ENCODE data around the gene RASIP1.

The RASIP1 gene

DNA sequence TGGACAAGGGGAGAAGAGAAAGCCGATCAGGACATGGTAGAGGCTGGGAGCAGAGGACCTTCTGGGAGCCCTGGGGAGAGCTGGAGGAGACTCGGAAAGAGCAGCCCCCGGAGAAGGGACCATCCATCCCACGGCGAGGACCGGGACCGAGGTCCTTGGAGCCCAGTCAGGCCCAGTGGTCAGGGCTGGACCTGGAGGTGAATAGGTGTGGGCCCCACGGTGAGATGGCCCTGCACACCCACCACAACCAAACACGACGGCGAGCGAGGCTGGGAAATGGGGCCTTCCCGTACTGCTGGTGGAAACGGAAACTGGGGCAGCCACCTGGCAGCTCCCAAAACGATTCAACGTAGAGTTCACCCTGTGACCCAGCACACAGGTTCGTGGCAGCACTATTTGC, 63.9 kb downstream of the RASIP1 start:
- DNase-seq (ENCODE audit: insufficient read length, low spot score) (no peak), FAIRE-seq (no peak)

DNA sequence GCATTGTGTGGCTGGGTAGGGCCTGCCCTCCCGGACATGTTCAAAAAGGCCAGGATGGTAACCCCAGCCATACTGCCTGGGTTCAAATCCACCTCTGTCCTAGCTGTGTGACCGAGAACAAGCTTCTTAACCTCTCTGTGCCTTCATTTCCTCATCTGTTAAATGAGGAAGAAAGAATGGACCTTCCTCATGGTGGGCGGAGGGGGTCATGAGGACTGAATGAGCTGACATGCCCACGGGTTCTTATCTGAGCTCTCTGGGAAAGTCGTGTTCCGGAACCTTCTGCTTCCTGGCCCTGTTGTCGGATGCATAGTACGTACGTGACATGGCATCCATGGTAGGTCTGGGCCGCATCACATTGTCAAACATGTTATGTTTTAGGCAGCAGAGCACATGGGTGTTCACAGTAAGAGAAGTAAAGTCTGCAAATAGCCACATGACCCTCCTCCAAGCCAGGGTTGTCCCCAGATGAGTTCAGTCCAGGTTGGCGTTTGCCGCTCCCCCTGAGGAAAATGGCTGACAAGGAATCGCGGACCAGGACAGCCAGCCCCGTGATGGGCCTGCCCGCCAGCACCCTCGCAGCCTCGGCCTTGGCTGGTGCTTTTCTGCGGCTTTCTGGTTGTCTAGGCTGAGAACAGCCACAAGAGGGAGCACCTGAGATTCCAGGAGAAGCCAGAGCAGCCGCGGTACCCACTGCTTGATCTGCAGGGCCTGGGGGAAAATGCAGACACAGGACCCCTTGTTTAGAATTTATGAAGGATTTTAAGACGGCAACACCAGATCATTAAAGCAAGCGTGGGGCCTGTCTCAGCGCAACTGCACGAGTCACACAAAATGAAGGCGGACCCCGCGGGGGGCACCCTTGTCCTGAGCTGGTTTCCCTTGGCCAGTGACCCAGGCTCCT, 65.2 kb downstream of the RASIP1 start:
- FAIRE-seq (peak; percentile 96), DNase-seq (ENCODE audit: insufficient read length, low spot score) (peak; percentile 98)

DNA sequence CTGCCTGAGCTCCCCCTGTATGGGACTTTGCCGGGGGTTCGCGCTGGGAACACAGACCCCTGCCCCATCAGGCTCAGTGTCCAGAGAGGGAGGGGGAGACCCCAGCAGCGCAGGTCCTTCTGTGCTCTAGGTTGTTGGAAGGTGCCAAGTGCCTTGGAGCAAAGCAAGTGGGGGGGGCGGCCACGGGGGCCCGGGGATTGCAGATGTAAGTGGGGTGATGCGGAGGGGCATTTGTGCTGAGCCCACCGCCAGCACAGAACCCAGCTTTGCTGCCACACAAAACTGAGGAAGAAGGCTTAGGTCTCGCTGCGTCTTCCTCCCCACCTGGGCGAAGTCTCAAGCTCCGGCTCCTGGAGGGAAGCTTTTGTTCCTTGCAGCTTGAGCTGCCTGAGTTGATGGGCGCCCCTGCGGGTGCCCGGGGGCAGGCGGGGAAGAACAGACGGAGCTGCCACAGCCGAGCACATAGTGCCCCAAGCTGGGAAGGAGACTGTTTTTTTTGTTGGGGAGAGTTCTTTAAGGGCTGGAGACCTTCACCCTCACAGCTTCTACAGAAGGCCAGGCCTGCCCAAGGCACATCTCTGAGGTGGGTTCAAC, 66.1 kb downstream of the RASIP1 start:
- FAIRE-seq = no peak
- no peak for DNase-seq (ENCODE audit: insufficient read length, low spot score)

DNA sequence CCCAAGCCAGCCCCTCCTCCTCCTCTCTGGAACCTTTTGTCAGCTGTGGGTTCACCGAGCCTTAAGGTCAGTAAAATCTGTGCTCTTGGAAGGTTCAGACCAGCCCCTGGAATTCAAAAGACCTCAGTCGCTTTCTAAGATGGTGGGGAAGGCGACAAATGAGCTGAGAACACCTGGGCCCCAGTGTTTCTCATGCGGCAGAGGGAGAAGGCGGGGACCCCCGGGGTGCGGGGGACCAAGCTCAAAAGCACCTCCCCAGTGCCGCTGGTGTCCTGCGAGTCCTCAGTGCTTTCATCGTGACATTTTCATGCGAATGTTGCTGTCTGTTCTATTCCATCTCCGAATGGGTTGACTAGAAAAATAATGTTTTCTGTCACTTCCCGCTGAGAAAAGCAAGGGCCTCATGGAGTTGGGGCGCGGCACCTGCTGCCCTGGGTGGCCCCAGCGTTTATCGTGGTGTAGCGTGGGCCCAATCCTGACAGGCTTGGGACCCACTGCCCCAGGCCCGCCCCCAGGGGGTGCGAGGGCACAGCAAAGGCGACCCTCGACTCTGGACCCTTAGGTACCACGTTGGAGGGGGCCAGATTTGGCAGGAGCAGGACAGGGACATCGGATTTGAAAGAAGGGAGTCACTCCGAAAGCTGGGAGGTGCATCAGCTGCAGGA, 66.8 kb downstream of the RASIP1 start:
- FAIRE-seq (no peak), DNase-seq (ENCODE audit: insufficient read length, low spot score) (no peak)

DNA sequence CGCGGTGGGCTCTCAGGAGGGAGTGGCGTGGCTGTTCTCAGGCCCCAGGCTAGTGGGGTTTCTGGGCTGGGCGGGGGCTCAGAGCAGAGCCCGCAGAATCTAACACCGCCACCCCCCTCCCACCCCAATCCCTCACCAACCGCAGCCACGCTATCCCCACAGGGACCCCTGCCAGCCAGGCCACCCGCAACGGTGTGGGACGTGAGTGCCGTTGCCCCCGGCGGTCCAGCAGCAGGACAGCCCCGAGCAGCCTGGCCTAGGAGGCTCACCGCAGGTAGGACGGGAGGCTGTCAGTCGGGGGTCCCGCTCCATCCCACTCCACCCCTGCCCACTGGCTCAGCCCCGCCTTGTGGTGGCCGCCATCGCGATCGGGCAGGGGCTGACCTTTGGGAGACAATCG, 67.4 kb downstream of the RASIP1 start, which contains the start of gene NTN5:
Gene NTN5 (minus strand): TSS at position 24 of the 400 bp plus-strand sequence. CDS start 2,031 bp downstream, outside the sequence.
- FAIRE-seq (no peak), DNase-seq (ENCODE audit: insufficient read length, low spot score) (no peak)

DNA sequence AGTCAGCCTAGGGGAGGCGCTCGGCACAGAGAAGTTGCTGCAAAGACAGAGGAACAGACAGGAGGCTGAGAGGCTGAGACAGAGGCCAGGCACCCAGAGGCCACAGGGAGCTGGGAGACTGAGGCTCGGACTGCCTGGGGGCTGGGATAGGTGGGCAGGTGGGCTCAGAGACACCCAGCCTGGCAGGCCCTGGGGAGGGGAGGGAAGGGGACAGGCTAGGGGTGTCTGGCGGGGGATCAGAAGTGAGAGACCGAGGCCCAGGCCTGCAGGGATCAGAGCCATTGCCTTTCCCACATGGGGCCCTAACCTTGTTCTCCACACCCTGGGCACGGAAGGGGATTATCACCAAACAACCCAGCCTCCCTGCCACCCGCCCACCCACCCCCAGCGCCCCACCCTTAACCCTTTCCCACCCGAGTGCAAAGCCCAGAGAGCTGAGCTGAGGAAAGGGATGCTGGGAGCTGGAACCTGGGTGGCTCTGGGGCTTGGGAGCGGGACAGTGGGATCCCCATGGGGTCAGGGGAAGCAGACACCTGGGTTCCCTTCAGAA, 68.9 kb downstream of the RASIP1 start:
- DNase-seq (ENCODE audit: insufficient read length, low spot score) (no peak), FAIRE-seq (no peak)

DNA sequence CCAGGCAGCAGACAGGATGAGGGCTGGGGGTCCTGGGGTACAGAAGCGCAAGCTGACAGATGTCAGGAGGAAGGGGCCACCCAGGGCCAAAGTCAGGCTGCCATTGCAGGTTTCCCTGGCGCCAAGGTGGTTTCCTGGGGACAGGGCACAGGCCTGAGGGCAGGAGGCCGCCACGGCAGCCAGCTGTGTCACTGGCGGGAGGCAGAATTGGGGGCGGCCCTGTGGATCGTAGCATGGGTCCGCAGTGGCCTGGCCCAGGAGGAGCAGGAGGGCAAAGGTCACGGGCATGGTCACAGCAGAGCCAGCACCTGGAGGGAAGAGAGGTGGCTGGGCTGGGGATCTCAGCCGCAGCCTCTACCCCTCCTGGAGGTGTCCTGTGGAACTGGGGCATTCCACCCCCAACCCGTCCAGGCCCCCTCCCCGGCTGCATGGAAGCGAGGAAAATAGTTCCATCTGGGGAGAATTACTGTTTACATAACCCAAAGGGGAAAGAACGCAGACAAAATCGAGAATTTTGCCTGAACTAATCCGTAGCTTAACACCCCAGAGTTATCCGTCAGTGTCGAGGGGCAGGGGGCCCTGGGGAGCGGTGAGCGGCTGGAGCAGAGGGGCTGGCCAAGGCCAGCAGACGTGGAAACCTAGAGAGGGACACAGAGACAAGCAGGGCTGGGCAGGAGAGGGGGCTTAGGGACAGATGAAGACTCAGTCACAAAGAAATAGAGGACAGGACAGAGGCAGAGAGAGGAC, 69.5 kb downstream of the RASIP1 start:
- no peak for FAIRE-seq
- no peak for DNase-seq (ENCODE audit: insufficient read length, low spot score)
